ENCODE results near the gene EXD3. TPM values are rescaled to one million over a fixed set of nuclear protein-coding genes. Genes with fewer than 3 reads are reported as not detected.
A peak's percentile ranks its signal among the peaks of the same experiment; 100 is the strongest.

EXD3 gene
- total and polyA plus RNA-seq, 8 donors, result 8.1 to 57.3 (median 13.6) TPM

DNA sequence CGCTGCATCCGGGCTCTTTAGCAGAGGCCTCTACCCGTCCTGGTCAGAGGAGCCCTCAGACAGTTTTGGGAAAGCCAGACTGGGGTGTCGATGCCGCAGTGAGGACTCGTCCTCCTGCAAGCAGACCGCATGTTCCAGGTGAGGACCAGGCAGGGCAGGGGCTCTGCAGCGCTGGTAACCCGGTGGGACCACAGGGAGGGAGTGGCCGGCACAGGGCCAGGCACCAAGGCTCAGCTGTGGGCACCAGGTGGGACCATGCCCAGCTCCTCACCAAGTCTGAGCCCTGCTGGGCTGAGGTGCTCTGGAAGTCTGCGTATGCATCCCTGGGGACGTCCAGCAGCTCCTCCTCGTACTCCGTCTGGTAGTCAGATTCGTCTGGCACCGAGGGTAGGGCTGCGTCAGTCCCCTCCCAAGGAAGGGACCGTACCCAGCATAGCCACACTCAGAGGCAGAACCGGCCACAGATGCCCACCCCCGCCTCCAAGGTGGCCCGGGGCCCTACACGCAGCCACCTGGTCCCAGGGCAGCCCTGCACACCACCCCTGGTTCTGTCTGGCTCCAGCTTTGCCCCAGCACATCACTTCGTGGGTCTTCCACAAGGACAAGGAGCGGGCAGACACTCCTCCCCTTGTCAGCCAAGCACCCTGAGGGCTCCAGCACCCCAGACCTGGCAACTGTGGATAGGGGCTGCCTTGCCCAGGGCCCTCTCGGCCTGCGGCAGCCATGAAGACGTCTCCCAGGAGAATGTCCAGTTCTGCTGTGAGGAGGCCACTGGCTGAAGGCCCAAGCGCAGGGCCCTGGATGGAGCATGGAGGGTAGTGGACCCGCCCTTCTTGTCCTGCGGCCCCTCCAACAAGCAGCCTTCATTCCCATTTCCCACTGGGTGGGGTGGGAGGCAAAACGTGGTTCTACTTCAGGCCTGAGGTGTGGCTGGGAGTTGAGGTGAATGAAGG is 37.7 kb upstream of the EXD3 start:
- Histone ChIP-seq H3K27me3 (no peaks in the 10 kb centered on the region), H3K36me3 (no peaks in the 10 kb centered on the region), H3K27ac (no peak overlapping the region), H3K9me3 (no peaks in the 10 kb centered on the region), H3K4me1 (peaks cover 0 to 19% (median 3%) of the 10 kb centered on the region in 3 donors), H3K4me3 (no peak overlapping the region)
- FAIRE-seq (no peak), DNase-seq (peak in 5 of 6 donors; percentile 36 to 81 (median 52)), ATAC-seq (no peak)
- intact Hi-C loops (cut with DNase I), result no loop called here
- WGBS, 2 donors, result 91 to 95% methylated on average over 31 of the region's 31 CpGs
- TF ChIP-seq, protein P1, sequence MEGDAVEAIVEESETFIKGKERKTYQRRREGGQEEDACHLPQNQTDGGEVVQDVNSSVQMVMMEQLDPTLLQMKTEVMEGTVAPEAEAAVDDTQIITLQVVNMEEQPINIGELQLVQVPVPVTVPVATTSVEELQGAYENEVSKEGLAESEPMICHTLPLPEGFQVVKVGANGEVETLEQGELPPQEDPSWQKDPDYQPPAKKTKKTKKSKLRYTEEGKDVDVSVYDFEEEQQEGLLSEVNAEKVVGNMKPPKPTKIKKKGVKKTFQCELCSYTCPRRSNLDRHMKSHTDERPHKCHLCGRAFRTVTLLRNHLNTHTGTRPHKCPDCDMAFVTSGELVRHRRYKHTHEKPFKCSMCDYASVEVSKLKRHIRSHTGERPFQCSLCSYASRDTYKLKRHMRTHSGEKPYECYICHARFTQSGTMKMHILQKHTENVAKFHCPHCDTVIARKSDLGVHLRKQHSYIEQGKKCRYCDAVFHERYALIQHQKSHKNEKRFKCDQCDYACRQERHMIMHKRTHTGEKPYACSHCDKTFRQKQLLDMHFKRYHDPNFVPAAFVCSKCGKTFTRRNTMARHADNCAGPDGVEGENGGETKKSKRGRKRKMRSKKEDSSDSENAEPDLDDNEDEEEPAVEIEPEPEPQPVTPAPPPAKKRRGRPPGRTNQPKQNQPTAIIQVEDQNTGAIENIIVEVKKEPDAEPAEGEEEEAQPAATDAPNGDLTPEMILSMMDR (IDR thresholded peaks at IDR 0.05), result no peak

DNA sequence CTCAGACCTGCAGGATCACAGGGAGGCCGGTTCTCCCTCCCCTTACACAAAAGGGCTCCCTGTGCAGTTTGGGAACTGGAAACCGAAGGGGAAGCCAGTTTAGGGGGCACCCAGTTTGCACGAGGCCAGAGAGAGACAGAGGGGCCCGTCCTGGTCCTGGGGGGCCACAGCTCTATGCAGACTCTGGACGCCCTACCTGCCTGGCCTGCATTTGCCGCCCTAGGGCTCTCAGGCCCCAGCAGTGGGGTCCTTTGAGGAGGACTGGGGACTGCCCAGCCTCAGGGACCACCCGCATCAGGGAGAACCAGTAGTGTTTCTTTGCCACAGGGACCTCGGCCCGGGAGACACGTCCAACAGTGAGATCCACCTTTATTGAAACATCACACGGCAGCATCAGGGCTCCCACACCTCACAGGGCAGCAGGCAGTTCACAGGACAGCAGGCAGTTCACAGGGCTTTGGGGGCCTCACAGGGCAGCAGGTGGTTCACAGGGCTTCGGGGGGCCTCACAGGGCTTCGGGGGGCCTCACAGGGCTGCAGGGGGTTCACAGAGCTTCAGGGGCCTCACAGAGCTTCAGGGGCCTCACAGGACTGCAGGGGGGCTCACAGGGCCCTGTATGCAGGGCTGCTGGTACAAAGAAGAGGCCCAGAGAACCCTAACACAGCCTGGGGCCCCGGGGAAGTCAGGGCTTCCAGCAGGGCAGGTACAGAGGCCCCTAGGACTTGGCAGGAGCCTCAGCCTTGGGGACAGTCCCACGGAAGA is 36.8 kb upstream of the EXD3 start:
- Histone ChIP-seq H3K9me3 (no peaks in the 10 kb centered on the region), H3K36me3 (no peaks in the 10 kb centered on the region), H3K4me1 (peaks cover 0 to 19% (median 3%) of the 10 kb centered on the region in 3 donors), H3K4me3 (peak overlapping the region; percentile 15 to 74 (median 48)), H3K27me3 (no peaks in the 10 kb centered on the region), H3K27ac (peak overlapping the region in 3 of 4 donors; percentile 41 to 61 (median 48))
- FAIRE-seq, result no peak
- intact Hi-C loops (cut with DNase I), result no loop called here
- ATAC-seq, result peak in 3 of 4 donors; percentile 1 to 3 (median 1)
- 39 to 40% methylated on average over 15 of the region's 15 CpGs for WGBS, 2 donors
- DNase-seq, result peak in 2 of 6 donors; percentile 15 to 63
- TF ChIP-seq, protein P1 (IDR thresholded peaks at IDR 0.05), result no peak

DNA sequence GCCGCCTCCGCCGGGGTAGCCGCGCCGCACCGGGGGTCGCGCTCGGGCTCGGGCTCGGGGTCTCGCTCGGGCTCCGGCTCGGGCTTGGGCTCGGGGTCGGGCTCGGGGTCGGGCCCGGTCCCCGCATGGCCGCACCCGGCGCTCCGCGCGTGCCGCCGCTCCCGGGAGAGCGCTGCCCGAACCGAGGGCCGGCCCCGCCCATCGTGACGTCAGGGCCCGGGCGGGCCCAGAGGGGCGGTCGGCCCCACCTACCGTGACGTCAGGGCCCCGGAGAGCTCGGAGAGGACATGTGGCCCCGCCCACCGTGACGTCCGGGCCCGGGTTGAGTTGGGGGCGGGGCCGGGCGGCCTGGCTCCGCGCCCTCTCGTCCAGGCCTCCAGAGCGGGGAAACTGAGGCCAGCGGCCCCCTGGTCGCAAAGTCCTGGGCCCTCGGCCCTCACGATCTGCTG is 36.2 kb upstream of the EXD3 start, which contains the start of gene NSMF:
TSS of gene NSMF (minus strand) at position 183 of the 449 bp plus-strand sequence. CDS start 232 bp downstream, outside the sequence.
- Histone ChIP-seq H3K4me3 (peak within 1 kb of the TSS; percentile 38 to 74 (median 56)), H3K9me3 (no peaks in the 10 kb centered on the region), H3K27me3 (no peaks in the 10 kb centered on the region), H3K36me3 (no peaks in the 10 kb centered on the region), H3K27ac (peak within 1 kb of the TSS; percentile 11 to 61 (median 44)), H3K4me1 (peaks cover 0 to 22% (median 3%) of the 10 kb centered on the region in 3 donors)
- TF ChIP-seq, protein P1 (IDR thresholded peaks at IDR 0.05), result no peak
- FAIRE-seq (no peak), ATAC-seq (peak; percentile 72 to 92 (median 85)), DNase-seq (peak; percentile 89 to 99 (median 96))
- intact Hi-C loops (cut with DNase I), result no loop called here
- 1% methylated on average over 51 to 62 of the region's 62 CpGs for WGBS, 2 donors

DNA sequence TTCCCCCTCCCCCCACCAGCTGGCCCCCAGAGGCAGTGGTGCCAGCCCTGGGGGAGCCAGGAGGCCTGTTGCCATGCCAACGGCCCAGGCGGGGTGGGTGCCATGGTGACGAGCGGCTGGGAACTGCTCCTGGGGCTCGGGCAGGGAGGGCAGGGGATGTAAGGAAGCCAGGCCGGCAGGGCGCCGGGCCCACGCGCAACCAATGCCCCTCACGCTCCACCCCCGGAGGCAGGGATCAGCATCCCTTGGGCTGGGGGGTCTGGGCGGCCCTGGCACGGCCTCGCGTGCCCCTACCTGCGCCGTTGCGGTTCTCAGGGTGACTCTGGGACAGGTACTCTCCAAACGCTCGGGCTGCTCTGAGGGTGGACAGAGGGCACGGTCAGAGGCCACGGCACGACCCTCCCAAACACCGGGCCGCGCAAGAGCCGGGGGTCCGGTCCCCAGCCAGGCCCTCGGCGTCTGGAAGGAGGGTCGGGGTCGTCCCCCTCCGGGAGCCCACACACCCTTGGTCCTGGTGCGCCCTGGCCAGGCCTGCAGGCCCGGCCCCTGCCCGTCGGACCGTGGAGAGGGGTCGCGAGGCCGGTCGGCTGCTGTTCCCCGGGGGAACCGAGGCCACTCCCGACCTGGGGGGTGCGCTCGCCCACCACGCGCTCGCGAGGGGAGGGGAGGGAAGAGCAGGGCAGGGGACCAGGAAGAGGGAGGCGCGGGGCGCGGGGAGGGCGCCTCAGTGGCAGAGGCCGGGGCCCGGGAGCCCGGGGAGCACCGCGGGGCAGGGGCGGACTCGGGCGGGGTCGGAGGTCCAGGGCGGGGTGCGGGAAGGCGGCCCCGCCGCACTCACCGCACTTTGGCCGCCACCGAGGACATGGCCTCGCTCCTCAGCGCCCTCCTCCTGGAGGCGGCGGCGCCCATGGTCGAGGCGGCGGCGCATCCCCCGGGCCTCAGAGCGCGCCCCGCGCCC is 35.5 kb upstream of the EXD3 start:
- TF ChIP-seq, protein P1 (IDR thresholded peaks at IDR 0.05), result no peak
- intact Hi-C loops (cut with DNase I), result no loop called here
- H3K9me3 ChIP-seq, result no peaks in the 10 kb centered on the region
- DNase-seq (peak; percentile 54 to 86 (median 67)), FAIRE-seq (no peak), ATAC-seq (peak in 3 of 4 donors; percentile 4 to 23 (median 14))
- WGBS, 2 donors, result 14 to 23% methylated on average over 48 to 88 of the region's 88 CpGs
- no peaks in the 10 kb centered on the region for H3K36me3 ChIP-seq
- peak overlapping the region in 2 of 4 donors; percentile 11 to 30 for H3K27ac ChIP-seq
- peak overlapping the region; percentile 38 to 74 (median 56) for H3K4me3 ChIP-seq
- H3K4me1 ChIP-seq, result peaks cover 0 to 22% (median 3%) of the 10 kb centered on the region in 3 donors
- no peaks in the 10 kb centered on the region for H3K27me3 ChIP-seq
